ENCODE data around the gene UNC5A.

GRCh38 chr5:176806137-176806536, 4.2 kb upstream of the UNC5A start:
- TF ChIP-seq POLR2AphosphoS5 (IDR thresholded peaks at IDR 0.05; ENCODE audit: low read depth, low read length) (no peak), TAF1 (IDR thresholded peaks at IDR 0.05; ENCODE audit: borderline replicate concordance, insufficient read depth, low read length) (no peak), REST (IDR thresholded peaks at IDR 0.05; ENCODE audit: insufficient read depth in 1 of 2, low read depth in 2 of 2, low read length in 2 of 2) (peak; percentile 77 to 94), SIN3A (IDR thresholded peaks at IDR 0.05; ENCODE audit: borderline replicate concordance, insufficient read depth, low read length) (no peak)

All from PFSK-1 (cell line).